GM19324 (cell line): ENCODE results near the gene PTPRN2.
"Not testable (repeated sequence)": the region's sequence is repeated elsewhere in the genome, so short reads cannot be mapped to it uniquely, and the experiment has no call there.

Experiments
- ATAC-seq: cut with Tn5 transposase; IDR thresholded peaks from one replicate; pipeline ENCODE4 v1.9.1; 2021; ENCODE audit warnings: mild to moderate bottlenecking, moderate library complexity; ENCODE audit not compliant: unreplicated experiment, low FRiP score

The PTPRN2 gene

GRCh38 chr7:157846746-157847145, 740.9 kb downstream of the PTPRN2 start:
- not testable (repeated sequence) for ATAC-seq

- ATAC-seq = no peak
Observed at GRCh38 chr7:157846271-157846670, 741.4 kb downstream of the PTPRN2 start.

- ATAC-seq = no peak
Observed at GRCh38 chr7:157845203-157845835, 742.3 kb downstream of the PTPRN2 start.

- no peak for ATAC-seq
Observed at GRCh38 chr7:157844611-157845010, 743.0 kb downstream of the PTPRN2 start.

- no peak for ATAC-seq
Observed at GRCh38 chr7:157844141-157844540, 743.5 kb downstream of the PTPRN2 start.

GRCh38 chr7:157843336-157844140, 744.1 kb downstream of the PTPRN2 start:
- no peak for ATAC-seq

GRCh38 chr7:157841773-157842370, 745.8 kb downstream of the PTPRN2 start:
- no peak for ATAC-seq

GRCh38 chr7:157840914-157841772, 746.5 kb downstream of the PTPRN2 start:
- no peak for ATAC-seq

GRCh38 chr7:157840174-157840913, 747.3 kb downstream of the PTPRN2 start:
- no peak for ATAC-seq

- no peak for ATAC-seq
Observed at GRCh38 chr7:157839672-157840167, 747.9 kb downstream of the PTPRN2 start.

GRCh38 chr7:157839226-157839625, 748.4 kb downstream of the PTPRN2 start:
- no peak for ATAC-seq

- ATAC-seq = no peak
Observed at GRCh38 chr7:157837561-157837960, 750.1 kb downstream of the PTPRN2 start.

GRCh38 chr7:157837047-157837446, 750.6 kb downstream of the PTPRN2 start:
- no peak for ATAC-seq

GRCh38 chr7:157834501-157835163, 753.0 kb downstream of the PTPRN2 start:
- no peak for ATAC-seq

GRCh38 chr7:157832866-157833607, 754.6 kb downstream of the PTPRN2 start:
- ATAC-seq = no peak

GRCh38 chr7:157832421-157832820, 755.2 kb downstream of the PTPRN2 start:
- ATAC-seq = no peak

- no peak for ATAC-seq
Observed at GRCh38 chr7:157832006-157832405, 755.6 kb downstream of the PTPRN2 start.

GRCh38 chr7:157831143-157831905, 756.3 kb downstream of the PTPRN2 start:
- ATAC-seq = no peak
